Inflammatory macrophage treated with lipopolysaccharide for 4 hours (primary cell): Measurements from ENCODE around the gene PLCB2.

ENCODE experiments used
- DNase-seq: peaks from one replicate; pipeline ENCODE4 v3.0.0-alpha.2; 2020

Gene PLCB2

GRCh38 chr15:40323953-40324937, 16.5 kb upstream of the PLCB2 start:
- no peak for DNase-seq

DNA sequence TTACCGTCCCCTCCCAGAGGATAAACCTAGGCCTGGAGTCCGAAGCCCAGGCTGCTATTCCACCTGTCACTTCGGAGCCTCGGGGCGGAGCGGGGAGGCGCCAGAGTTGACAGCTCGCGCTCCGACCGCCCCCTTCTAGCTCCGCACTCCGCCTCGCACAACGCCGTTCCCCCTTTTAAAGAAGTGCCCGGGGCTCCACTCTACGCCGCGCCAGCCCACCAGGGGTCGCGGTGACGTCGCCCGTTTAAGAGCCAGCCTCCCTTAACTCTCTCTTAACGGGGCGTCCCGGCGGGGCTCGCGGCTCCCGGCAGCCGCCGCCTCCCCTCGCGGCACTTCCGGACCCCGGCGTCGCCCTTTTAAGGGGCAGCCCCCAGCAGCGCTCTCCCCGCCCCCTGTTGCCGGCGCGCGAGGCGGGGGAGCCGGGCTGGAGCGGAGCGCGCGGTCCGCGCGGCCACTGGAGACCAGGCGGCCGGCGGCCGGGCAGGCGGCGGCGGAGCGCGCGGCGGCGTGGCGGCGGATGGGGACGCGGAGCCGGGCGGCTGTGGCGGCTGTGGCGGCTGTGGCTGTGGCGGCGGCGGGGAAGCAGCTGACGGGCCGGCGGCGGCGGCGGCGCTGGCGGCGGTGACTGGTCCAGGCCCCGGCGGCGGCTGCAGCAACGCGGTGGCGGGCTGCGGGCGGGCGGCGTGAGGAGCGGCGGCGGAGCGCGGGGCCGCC, 15.7 kb upstream of the PLCB2 start, which contains the start of gene INAFM2:
Gene INAFM2, plus strand, starts transcription at position 454 of the 714 bp plus-strand sequence. CDS start 364 bp downstream, outside the sequence.
- peak; percentile 88 for DNase-seq

- DNase-seq = no peak
Measured at GRCh38 chr15:40322531-40323238, 14.9 kb upstream of the PLCB2 start.

DNA sequence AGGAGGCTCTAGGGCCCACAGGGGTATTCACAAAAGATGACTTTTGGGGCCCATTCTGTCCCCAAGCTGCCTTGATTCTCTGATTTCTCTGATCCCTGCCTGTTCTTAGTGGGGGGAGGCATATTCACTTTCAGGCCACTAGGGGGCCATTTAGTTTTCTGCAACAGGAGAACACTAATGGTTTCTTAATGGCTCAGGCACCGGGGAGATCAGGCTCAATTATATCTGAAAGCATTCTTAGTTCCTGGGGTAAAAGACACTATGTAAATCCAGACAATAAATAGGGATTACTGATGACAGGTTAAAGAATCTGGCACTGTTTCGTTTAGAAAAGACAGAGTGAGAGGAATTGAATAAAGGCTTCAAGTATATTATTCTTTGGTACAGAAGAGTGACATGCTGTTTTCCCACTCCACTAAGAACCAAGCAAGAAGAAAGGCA, 13.2 kb upstream of the PLCB2 start:
- peak; percentile 79 for DNase-seq

DNA sequence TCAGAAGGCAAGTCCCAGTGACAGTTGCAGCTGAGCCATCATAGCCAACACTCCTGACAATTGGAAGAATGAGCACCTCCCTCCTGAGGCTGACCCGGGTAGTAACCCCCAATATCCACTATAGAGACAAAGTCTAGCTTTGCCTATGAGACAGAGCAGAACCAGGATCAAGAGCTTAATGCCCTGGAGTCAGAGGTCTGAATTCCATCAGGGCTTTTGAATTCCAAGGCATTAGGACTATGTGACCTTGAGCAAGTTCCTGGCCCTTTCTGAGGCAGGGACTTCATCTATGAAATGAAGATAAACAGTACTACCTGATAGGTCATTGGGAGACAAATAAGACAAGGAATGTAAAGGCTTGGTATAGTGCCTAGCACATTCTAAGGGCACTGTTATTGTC, 12.7 kb upstream of the PLCB2 start:
- DNase-seq = no peak

GRCh38 chr15:40317580-40317979, 9.8 kb upstream of the PLCB2 start:
- no peak for DNase-seq

- no peak for DNase-seq
Measured at GRCh38 chr15:40316931-40317330, 9.2 kb upstream of the PLCB2 start.

DNA sequence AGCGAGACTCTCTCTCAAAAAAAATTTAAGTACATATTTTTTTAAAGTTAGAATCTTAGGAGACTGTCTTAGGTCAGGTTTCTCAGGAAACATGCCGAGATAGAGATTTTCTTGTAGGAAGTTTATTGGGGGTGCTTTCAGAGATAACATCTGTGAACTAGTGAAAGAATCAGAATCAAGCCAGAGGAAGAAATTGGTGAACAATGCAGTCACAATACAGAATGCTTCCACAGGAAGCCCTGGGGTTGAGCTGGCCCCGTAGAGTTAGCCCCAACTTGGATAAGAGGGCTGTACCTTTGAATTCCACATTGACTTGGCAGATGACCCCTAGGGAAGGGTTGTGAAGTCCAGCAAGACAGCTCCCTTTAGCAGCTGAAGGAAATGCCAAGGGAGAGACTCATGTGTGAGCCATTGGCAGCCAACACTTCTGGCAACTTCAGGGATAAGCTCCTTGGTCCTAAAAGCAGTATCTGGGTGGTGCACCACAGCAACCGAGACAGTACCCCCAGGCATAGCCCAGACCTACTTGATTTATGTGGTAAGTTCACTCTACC, 7.1 kb upstream of the PLCB2 start:
- DNase-seq = no peak

GRCh38 chr15:40313531-40314398, 6.0 kb upstream of the PLCB2 start:
- DNase-seq = peak; percentile 58

GRCh38 chr15:40312370-40313158, 4.8 kb upstream of the PLCB2 start:
- no peak for DNase-seq

GRCh38 chr15:40310993-40311392, 3.3 kb upstream of the PLCB2 start:
- DNase-seq = no peak

GRCh38 chr15:40310001-40310959, 2.5 kb upstream of the PLCB2 start:
- peak; percentile 60 for DNase-seq

DNA sequence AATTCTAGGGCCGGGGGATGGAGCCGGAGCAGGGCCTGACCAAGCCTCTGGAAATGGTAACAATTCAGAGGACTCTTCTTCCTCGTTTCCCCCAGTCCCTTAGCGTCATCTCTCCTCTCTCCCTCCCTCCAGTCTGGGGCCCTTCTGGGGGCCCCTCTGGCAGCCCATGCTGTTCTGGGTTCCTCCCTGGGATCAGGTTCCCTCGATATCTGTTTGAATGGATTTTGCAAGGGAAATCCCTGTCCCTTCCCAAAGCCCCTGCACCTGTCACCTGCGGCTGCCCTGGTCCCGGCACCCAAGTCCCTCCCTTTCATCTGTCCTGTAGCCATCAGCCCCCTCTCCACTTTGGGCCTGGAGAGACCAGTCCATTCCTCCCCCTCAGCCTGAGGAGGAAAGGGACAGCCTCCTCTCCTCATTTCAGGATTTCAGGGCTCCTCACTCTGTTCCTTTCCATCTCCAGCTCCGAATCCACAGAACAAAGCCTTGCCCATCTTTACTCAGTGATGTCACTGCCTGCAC, 1.7 kb upstream of the PLCB2 start:
- DNase-seq = no peak

GRCh38 chr15:40306908-40307307, 827 bp downstream of the PLCB2 start:
- no peak for DNase-seq

DNA sequence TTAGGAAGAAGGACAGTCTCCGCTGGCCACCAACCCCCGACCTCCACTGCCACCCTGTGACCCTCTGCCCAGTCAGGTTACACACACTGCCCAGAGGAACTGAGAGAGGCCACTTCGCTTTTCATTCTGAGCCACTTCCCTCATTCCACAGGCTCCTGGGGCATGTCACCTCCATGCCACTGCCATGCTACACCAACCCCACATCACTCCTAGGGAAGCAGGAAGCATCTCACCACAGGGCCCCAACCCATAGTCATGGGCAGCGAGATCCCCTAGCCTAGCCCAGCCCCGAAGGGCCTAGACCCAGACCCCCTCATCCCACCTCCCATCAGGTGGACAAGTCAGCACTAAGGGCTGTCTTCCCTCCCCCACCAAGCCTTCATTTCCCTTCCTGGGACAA, 1.4 kb downstream of the PLCB2 start:
- DNase-seq = peak; percentile 70

GRCh38 chr15:40305281-40305680, 2.5 kb downstream of the PLCB2 start:
- DNase-seq = no peak

- no peak for DNase-seq
Measured at GRCh38 chr15:40303576-40303975, 4.2 kb downstream of the PLCB2 start.

GRCh38 chr15:40302981-40303380, 4.8 kb downstream of the PLCB2 start:
- no peak for DNase-seq

DNA sequence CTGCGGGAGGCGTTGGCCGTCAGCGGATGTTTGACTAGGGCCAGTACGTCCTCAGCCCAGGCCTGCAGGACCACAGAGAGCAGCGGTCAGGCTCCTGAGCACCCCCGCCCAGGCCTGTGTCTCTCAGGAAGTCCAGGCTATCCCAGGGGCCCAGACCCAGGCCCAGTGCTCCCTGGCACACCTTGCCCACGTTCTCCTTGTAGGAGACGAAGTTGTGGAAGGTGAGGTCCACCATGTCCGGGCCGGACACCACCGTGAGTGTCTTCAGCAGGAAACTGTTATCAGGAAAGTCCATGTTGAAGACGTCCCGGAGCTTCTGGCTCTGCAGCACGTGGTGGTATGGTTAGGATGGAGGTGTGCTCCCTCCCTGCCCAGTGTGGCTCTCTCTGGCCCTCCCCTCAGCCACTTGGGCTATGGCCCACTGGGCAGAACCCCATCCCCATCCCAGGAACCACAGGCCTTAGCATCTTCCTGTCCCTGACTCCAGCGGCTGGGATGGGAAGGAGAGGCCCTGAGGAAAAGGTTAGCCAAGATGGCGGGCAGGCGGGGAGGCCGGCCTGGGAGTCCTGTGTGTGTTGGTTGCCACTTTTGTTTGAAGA, 5.3 kb downstream of the PLCB2 start:
- no peak for DNase-seq
